HEK293 (cell line): ENCODE measurements around the gene U2SURP.

Experiments used
- CTCF ChIA-PET: fragments of 350-600 bp; formaldehyde crosslinking; extraction: SDS; loops from one replicate; lab custom pipeline; 2021; ENCODE audit warnings: antibody characterized with exemption; lab: Yijun Ruan, JAX
- POLR2A ChIA-PET: fragments of 300-600 bp; formaldehyde crosslinking; extraction: SDS; loops from one replicate; lab custom pipeline; 2020; ENCODE audit warnings: antibody characterized with exemption, inconsistent platforms; lab: Yijun Ruan, JAX
- H3K27ac ChIP-seq: fragments of 200-500 bp; sonication (Bioruptor generic); 2 replicates; pipeline ENCODE4 v1.5.1; 2014; ENCODE audit warnings: low read depth, low read length, control low read depth, inconsistent platforms; ENCODE audit errors: extremely low read depth
- H3K36me3 ChIP-seq, 2 experiments: fragments of 200-500 bp in 1 of 2; sonication (Bioruptor generic) in 1 of 2; 1 replicate in 1 of 2; 2 replicates in 1 of 2; pipeline ENCODE4 v1.5.1; 2014 to 2017; ENCODE audit warnings: inconsistent platforms in 2 of 2, low read length in 2 of 2; ENCODE audit not compliant: control insufficient read depth in 2 of 2, insufficient read depth in 1 of 2
- H3K4me1 ChIP-seq: fragments of 200-500 bp; sonication (Bioruptor generic); 2 replicates; pipeline ENCODE4 v1.5.1; 2014; ENCODE audit warnings: mild to moderate bottlenecking, low read length, inconsistent platforms; ENCODE audit not compliant: control insufficient read depth, insufficient read depth
- H3K4me3 ChIP-seq: 2 replicates; pipeline ENCODE4 v1.5.1; 2011; ENCODE audit warnings: low read depth, mild to moderate bottlenecking, control low read depth, low read length, moderate library complexity
- H3K9me3 ChIP-seq: fragments of 200-500 bp; sonication (Bioruptor generic); 2 replicates; pipeline ENCODE4 v1.5.1; 2014; ENCODE audit warnings: low read depth, low read length, inconsistent platforms; ENCODE audit not compliant: control insufficient read depth, insufficient read depth
- FEZF1 ChIP-seq: fragments of 450-650 bp; formaldehyde crosslinking; IDR thresholded peaks from 2 replicates; pipeline ENCODE4 v1.5.1; 2016; ENCODE audit warnings: missing biosample characterization, missing genetic modification characterization
- IKZF3 ChIP-seq: fragments of 450-650 bp; IDR thresholded peaks from 2 replicates; pipeline ENCODE4 v1.5.0; 2018; ENCODE audit warnings: missing biosample characterization, mild to moderate bottlenecking, missing genetic modification characterization, moderate library complexity
- WT1 ChIP-seq: fragments of 450-650 bp; formaldehyde crosslinking; IDR thresholded peaks from 2 replicates; pipeline ENCODE4 v1.5.1; 2016; ENCODE audit warnings: missing biosample characterization, missing genetic modification characterization
- ZNF23 ChIP-seq: fragments of 450-650 bp; formaldehyde crosslinking; IDR thresholded peaks from 2 replicates; pipeline ENCODE4 v1.5.1; 2016; ENCODE audit warnings: missing biosample characterization, missing genetic modification characterization, borderline replicate concordance
- ZNF335 ChIP-seq: fragments of 450-650 bp; formaldehyde crosslinking; conservative IDR thresholded peaks from 2 replicates; pipeline ENCODE4 v1.5.1; 2016; ENCODE audit warnings: missing biosample characterization, missing genetic modification characterization
- ZNF473 ChIP-seq: fragments of 450-650 bp; formaldehyde crosslinking; IDR thresholded peaks from 2 replicates; pipeline ENCODE4 v1.5.1; 2017; ENCODE audit warnings: missing biosample characterization, missing genetic modification characterization
- ZNF571 ChIP-seq: fragments of 450-650 bp; formaldehyde crosslinking; IDR thresholded peaks from 2 replicates; pipeline ENCODE4 v1.5.0; 2017; ENCODE audit warnings: missing biosample characterization, missing genetic modification characterization
- ZSCAN30 ChIP-seq: fragments of 450-650 bp; IDR thresholded peaks from 2 replicates; pipeline ENCODE4 v1.5.1; 2018; ENCODE audit warnings: missing biosample characterization, mild to moderate bottlenecking, missing genetic modification characterization, moderate library complexity
- TF ChIP-seq, protein P1 (sequence below): fragments of 450-650 bp; formaldehyde crosslinking; IDR thresholded peaks from 2 replicates; pipeline ENCODE4 v1.5.1; 2016; ENCODE audit warnings: missing biosample characterization, missing genetic modification characterization, borderline replicate concordance
- TF ChIP-seq, protein P2 (sequence below): fragments of 450-650 bp; formaldehyde crosslinking; IDR thresholded peaks from 2 replicates; pipeline ENCODE4 v1.5.1; 2017; ENCODE audit warnings: missing biosample characterization, missing genetic modification characterization
- TF ChIP-seq, protein P3 (sequence below): fragments of 450-650 bp; formaldehyde crosslinking; IDR thresholded peaks from 2 replicates; pipeline ENCODE4 v1.5.1; 2017; ENCODE audit warnings: missing biosample characterization, missing genetic modification characterization
- TF ChIP-seq, protein P4 (sequence below): fragments of 450-650 bp; formaldehyde crosslinking; IDR thresholded peaks from 2 replicates; pipeline ENCODE4 v1.5.1; 2016; ENCODE audit warnings: missing biosample characterization, missing genetic modification characterization

U2SURP gene

DNA sequence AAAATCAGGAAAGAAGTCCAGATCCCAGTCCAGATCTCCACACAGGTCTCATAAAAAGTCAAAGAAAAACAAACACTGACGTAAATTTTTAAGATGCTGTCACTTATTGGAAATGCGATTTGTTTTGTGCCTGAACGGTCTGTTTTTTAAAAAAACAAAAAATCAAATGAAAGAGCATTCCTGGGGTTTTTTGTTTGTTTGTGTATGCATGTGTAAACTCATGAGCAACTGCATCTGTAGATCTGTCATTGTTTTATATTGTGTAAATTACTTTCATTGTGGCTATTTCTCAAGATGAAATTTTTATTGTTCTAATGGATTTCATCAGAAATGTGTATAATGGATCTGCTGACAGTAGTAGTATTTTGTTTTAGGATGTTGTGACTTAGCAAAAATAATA lies 55.0 kb downstream of the U2SURP start:
- Histone ChIP-seq H3K27ac (no peak overlapping the region), H3K36me3 (peaks cover 3 to 54% of the 10 kb centered on the region in 2 experiments), H3K4me1 (no peaks in the 10 kb centered on the region), H3K9me3 (no peaks in the 10 kb centered on the region), H3K4me3 (no peak overlapping the region)
- TF ChIP-seq FEZF1 (tag by site-specific recombination) (peak; percentile 65), ZNF335 (tag by site-specific recombination) (0 out of 2 replicates have a peak, but pooled peaks have one; percentile 21), IKZF3 (tag by site-specific recombination) (0 out of 2 replicates have a peak, but pooled peaks have one; percentile 15), ZNF571 (tag by site-specific recombination) (no peak)
- TF ChIP-seq, protein P1, sequence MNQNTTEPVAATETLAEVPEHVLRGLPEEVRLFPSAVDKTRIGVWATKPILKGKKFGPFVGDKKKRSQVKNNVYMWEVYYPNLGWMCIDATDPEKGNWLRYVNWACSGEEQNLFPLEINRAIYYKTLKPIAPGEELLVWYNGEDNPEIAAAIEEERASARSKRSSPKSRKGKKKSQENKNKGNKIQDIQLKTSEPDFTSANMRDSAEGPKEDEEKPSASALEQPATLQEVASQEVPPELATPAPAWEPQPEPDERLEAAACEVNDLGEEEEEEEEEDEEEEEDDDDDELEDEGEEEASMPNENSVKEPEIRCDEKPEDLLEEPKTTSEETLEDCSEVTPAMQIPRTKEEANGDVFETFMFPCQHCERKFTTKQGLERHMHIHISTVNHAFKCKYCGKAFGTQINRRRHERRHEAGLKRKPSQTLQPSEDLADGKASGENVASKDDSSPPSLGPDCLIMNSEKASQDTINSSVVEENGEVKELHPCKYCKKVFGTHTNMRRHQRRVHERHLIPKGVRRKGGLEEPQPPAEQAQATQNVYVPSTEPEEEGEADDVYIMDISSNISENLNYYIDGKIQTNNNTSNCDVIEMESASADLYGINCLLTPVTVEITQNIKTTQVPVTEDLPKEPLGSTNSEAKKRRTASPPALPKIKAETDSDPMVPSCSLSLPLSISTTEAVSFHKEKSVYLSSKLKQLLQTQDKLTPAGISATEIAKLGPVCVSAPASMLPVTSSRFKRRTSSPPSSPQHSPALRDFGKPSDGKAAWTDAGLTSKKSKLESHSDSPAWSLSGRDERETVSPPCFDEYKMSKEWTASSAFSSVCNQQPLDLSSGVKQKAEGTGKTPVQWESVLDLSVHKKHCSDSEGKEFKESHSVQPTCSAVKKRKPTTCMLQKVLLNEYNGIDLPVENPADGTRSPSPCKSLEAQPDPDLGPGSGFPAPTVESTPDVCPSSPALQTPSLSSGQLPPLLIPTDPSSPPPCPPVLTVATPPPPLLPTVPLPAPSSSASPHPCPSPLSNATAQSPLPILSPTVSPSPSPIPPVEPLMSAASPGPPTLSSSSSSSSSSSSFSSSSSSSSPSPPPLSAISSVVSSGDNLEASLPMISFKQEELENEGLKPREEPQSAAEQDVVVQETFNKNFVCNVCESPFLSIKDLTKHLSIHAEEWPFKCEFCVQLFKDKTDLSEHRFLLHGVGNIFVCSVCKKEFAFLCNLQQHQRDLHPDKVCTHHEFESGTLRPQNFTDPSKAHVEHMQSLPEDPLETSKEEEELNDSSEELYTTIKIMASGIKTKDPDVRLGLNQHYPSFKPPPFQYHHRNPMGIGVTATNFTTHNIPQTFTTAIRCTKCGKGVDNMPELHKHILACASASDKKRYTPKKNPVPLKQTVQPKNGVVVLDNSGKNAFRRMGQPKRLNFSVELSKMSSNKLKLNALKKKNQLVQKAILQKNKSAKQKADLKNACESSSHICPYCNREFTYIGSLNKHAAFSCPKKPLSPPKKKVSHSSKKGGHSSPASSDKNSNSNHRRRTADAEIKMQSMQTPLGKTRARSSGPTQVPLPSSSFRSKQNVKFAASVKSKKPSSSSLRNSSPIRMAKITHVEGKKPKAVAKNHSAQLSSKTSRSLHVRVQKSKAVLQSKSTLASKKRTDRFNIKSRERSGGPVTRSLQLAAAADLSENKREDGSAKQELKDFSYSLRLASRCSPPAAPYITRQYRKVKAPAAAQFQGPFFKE (tag by site-specific recombination): no peak
- TF ChIP-seq, protein P2, sequence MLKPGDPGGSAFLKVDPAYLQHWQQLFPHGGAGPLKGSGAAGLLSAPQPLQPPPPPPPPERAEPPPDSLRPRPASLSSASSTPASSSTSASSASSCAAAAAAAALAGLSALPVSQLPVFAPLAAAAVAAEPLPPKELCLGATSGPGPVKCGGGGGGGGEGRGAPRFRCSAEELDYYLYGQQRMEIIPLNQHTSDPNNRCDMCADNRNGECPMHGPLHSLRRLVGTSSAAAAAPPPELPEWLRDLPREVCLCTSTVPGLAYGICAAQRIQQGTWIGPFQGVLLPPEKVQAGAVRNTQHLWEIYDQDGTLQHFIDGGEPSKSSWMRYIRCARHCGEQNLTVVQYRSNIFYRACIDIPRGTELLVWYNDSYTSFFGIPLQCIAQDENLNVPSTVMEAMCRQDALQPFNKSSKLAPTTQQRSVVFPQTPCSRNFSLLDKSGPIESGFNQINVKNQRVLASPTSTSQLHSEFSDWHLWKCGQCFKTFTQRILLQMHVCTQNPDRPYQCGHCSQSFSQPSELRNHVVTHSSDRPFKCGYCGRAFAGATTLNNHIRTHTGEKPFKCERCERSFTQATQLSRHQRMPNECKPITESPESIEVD (tag by site-specific recombination): peak; percentile 45; the same call in 1 of the 2 replicates
- TF ChIP-seq, protein P3, sequence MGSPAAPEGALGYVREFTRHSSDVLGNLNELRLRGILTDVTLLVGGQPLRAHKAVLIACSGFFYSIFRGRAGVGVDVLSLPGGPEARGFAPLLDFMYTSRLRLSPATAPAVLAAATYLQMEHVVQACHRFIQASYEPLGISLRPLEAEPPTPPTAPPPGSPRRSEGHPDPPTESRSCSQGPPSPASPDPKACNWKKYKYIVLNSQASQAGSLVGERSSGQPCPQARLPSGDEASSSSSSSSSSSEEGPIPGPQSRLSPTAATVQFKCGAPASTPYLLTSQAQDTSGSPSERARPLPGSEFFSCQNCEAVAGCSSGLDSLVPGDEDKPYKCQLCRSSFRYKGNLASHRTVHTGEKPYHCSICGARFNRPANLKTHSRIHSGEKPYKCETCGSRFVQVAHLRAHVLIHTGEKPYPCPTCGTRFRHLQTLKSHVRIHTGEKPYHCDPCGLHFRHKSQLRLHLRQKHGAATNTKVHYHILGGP (tag by site-specific recombination): peak; percentile 73
- CTCF ChIA-PET: no interaction called here
- POLR2A ChIA-PET: no interaction called here

DNA sequence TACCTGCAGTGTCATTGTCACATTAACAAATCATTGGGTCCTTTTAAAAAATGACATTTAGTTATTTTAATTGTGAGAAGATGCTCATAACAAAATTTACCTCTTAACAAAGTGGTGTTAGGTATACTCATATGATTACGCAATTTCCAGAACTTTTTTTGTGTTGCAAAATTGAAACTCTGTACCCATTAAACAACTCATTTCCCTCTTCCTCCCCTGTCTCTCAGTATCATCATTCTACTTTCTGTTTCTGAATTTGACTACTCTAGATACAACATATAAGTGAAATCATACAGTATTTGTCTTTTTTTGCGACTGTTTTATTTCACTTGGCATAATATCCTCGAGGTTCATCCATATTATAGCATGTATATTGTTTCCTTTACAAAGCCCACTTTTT lies 59.5 kb downstream of the U2SURP start:
- ChIA-PET CTCF (no interaction called here), POLR2A (no interaction called here)
- Histone ChIP-seq H3K4me3 (no peak overlapping the region), H3K9me3 (no peaks in the 10 kb centered on the region), H3K27ac (no peak overlapping the region), H3K36me3 (peaks cover 0 to 19% of the 10 kb centered on the region in 2 experiments; a peak in 2 of 3 replicates), H3K4me1 (no peaks in the 10 kb centered on the region)
- TF ChIP-seq ZSCAN30 (tag by site-specific recombination) (no peak), ZNF473 (tag by site-specific recombination) (no peak), ZNF23 (tag by site-specific recombination) (no peak), WT1 (tag by site-specific recombination) (no peak)
- TF ChIP-seq, protein P4, sequence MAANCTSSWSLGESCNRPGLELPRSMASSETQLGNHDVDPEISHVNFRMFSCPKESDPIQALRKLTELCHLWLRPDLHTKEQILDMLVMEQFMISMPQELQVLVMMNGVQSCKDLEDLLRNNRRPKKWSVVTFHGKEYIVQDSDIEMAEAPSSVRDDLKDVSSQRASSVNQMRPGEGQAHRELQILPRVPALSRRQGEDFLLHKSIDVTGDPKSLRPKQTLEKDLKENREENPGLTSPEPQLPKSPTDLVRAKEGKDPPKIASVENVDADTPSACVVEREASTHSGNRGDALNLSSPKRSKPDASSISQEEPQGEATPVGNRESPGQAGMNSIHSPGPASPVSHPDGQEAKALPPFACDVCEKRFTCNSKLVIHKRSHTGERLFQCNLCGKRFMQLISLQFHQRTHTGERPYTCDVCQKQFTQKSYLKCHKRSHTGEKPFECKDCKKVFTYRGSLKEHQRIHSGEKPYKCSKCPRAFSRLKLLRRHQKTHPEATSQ: no peak
